Tibial nerve (tissue), 3 donors: ENCODE data around the gene DPYSL4.

Experiments
- POLR2A ChIP-seq, 2 donors: fragments of 450-650 bp; IDR thresholded peaks; one replicate each; pipeline ENCODE4 v1.6.1; 2017; ENCODE audit warnings: antibody characterized with exemption in 2 of 2, mild to moderate bottlenecking in 2 of 2, moderate library complexity in 2 of 2
- TF ChIP-seq, protein P1 (sequence below), 5 experiments: fragments of 200-600 bp in 3 of 5; fragments of 450-650 bp in 2 of 5; sonication (generic) in 3 of 5; IDR thresholded peaks; one replicate each; pipeline ENCODE4 v1.5.1; 2016 to 2019; ENCODE audit warnings: antibody characterized with exemption in 5 of 5, mild to moderate bottlenecking in 3 of 5, moderate library complexity in 2 of 5

DNA sequence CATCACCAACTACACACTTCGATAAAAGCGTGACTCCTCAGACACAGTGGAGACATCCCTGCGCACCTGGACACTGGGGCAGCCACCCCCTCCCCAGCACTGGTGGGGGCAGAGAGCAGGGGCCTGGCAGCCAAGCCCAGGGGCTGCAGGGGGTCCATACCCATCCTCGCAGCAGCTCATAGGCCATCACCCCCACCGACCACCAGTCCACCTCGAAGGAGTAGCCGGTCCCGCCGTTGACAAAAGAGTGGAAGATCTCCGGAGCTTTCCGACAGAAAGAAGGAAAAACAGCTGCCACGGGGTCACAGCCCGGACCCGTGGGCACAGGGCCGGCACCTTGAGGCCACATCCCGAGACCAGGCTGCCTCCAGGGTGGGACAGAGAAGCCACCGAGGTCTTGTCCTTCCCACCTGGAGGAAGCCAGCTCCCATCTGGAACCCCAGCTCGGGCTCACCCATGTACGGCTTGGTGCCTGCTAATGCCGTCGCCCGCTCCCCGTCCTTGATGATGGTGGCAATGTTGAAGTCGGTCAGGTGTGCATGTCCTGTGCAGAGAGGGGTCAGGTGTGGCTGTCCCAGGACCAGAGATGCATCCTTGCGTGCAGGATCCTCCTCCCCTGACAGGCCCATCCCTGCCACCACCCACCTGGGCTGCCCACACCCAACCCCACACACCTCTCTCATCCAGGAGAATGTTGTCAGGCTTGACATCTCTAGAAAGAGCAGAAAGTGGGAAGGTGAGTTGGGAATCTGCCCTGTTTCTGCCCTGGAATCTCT, 38.5 kb downstream of the DPYSL4 start:
- TF ChIP-seq, protein P1, sequence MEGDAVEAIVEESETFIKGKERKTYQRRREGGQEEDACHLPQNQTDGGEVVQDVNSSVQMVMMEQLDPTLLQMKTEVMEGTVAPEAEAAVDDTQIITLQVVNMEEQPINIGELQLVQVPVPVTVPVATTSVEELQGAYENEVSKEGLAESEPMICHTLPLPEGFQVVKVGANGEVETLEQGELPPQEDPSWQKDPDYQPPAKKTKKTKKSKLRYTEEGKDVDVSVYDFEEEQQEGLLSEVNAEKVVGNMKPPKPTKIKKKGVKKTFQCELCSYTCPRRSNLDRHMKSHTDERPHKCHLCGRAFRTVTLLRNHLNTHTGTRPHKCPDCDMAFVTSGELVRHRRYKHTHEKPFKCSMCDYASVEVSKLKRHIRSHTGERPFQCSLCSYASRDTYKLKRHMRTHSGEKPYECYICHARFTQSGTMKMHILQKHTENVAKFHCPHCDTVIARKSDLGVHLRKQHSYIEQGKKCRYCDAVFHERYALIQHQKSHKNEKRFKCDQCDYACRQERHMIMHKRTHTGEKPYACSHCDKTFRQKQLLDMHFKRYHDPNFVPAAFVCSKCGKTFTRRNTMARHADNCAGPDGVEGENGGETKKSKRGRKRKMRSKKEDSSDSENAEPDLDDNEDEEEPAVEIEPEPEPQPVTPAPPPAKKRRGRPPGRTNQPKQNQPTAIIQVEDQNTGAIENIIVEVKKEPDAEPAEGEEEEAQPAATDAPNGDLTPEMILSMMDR (IDR thresholded peaks at IDR 0.05), result no peak
- TF ChIP-seq POLR2A (IDR thresholded peaks at IDR 0.05), result no peak
